ENCODE data around the gene PEX3. TPM values are rescaled to one million over a fixed set of nuclear protein-coding genes. Genes with fewer than 3 reads are reported as not detected.
A peak's percentile ranks its signal among the peaks of the same experiment; 100 is the strongest.

PEX3 gene
- total RNA-seq, 1 donor, result 20.6 TPM

GRCh38 chr6:143513410-143513809 lies 62.8 kb downstream of the PEX3 start:
- DNase-seq (ENCODE audit: low read depth), result no peak
- peak; percentile 27 for TF ChIP-seq CTCF (IDR thresholded peaks at IDR 0.05; ENCODE audit: insufficient read depth, low read length)
- H3K4me3 ChIP-seq (ENCODE audit: low read depth, low read length), result no peak overlapping the region

- no peak overlapping the region for H3K4me3 ChIP-seq (ENCODE audit: low read depth, low read length)
- DNase-seq (ENCODE audit: low read depth), result peak; percentile 75
- no peak for TF ChIP-seq CTCF (IDR thresholded peaks at IDR 0.05; ENCODE audit: insufficient read depth, low read length)
Measured at GRCh38 chr6:143515061-143515760, 64.6 kb downstream of the PEX3 start.

- H3K4me3 ChIP-seq (ENCODE audit: low read depth, low read length), result no peak overlapping the region
- no peak for TF ChIP-seq CTCF (IDR thresholded peaks at IDR 0.05; ENCODE audit: insufficient read depth, low read length)
- DNase-seq (ENCODE audit: low read depth), result no peak
Measured at GRCh38 chr6:143515766-143516355, 65.3 kb downstream of the PEX3 start.

- no peak for TF ChIP-seq CTCF (IDR thresholded peaks at IDR 0.05; ENCODE audit: insufficient read depth, low read length)
- no peak overlapping the region for H3K4me3 ChIP-seq (ENCODE audit: low read depth, low read length)
- DNase-seq (ENCODE audit: low read depth), result no peak
Measured at GRCh38 chr6:143516690-143517446, 66.3 kb downstream of the PEX3 start.

- DNase-seq (ENCODE audit: low read depth), result no peak
- TF ChIP-seq CTCF (IDR thresholded peaks at IDR 0.05; ENCODE audit: insufficient read depth, low read length), result no peak
- H3K4me3 ChIP-seq (ENCODE audit: low read depth, low read length), result no peak overlapping the region
Measured at GRCh38 chr6:143517447-143517773, 66.8 kb downstream of the PEX3 start.

- H3K4me3 ChIP-seq (ENCODE audit: low read depth, low read length), result no peak overlapping the region
- no peak for DNase-seq (ENCODE audit: low read depth)
- TF ChIP-seq CTCF (IDR thresholded peaks at IDR 0.05; ENCODE audit: insufficient read depth, low read length), result no peak
Measured at GRCh38 chr6:143522039-143522600, 71.5 kb downstream of the PEX3 start.
